ENCODE results near the gene OTUB1. TPM values are rescaled to one million over a fixed set of nuclear protein-coding genes. Genes with fewer than 3 reads are reported as not detected.

The OTUB1 gene
- total RNA-seq, 1 experiment from 2014 or later = 62.8 TPM

DNA sequence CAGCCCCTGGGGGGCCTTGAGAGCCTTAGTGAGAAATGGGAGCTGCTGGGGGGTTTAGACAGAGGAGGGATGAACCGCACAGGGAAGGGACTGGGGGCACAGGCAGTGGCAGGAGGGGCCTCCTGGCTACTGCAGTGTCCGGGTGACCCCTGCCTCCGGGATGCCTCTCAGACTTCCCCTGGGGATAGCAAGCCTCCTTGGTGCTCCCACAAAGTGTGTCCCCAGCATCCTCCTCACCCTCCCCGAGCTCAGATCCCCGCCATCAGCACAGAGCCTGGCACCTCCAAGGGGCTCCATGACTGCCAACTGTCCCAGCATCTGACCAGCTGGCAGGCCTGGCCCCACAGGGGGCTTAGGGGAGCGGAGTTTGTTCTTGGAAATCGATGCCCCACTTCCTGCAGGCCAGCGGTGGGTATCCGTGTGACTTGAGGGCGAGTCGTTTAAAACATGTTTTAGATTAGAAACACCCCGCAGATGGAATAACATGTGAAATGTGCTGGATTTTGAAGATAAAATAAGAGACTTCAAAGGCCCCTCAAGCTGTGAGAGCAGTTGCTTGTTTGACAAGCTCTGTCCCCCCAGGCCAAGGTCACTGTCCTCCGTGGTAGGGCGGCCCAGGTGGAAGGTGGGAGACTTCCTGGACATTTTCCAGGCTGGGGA lies 36.0 kb downstream of the OTUB1 start:
- no peak for DNase-seq (ENCODE audit: low read depth)

DNA sequence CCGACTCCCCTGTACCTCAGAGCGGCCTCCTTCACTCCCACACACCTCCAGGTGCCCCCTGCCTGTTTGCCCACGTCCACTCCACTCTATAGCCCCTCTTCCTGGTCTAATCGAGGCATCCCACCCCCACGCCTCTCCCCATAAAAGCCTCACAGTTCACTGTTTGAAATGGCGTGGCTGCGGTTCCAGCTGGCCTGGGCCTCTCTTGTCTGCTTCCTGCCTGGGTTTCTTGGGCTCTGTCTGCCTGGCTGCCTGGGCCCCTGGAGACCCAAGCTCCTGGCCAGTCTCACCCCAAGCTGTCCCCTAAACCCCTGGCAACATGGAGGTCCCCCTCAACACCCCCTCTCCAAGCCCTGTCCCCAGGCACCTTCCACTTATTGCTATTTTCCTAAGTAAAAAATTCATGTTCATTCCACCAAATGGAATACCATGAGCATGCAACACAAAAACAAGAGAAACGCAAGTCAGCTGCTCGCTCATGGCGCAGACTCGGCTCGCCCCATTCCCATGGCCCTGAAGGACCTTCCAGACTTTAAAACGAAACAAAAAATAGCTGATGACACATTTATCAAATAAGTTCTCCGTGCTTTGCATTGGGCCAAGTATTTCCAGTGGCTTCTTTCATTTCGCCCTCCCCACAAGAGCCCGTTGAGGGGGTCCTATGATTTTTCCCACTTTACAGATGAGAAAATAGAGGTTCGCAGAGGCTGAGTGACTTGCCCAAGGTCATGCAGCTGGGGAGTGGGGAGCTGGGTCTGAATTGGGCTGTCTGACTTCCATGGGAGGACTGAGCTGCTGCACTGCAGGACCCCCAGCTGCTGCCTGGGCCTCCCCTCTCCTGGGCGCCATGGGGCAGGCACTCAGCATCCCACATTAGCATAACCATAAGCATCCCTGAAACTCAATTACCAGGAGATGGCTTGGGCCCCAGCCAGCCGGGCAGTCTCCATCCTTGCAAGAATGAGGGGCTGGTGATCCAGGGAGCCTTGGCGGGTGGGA lies 37.8 kb downstream of the OTUB1 start:
- no peak for DNase-seq (ENCODE audit: low read depth)

- no peak for DNase-seq (ENCODE audit: low read depth)
Measured at GRCh38 chr11:64025205-64025604, 39.0 kb downstream of the OTUB1 start.

- no peak for DNase-seq (ENCODE audit: low read depth)
Measured at GRCh38 chr11:64026575-64027205, 40.5 kb downstream of the OTUB1 start.

DNA sequence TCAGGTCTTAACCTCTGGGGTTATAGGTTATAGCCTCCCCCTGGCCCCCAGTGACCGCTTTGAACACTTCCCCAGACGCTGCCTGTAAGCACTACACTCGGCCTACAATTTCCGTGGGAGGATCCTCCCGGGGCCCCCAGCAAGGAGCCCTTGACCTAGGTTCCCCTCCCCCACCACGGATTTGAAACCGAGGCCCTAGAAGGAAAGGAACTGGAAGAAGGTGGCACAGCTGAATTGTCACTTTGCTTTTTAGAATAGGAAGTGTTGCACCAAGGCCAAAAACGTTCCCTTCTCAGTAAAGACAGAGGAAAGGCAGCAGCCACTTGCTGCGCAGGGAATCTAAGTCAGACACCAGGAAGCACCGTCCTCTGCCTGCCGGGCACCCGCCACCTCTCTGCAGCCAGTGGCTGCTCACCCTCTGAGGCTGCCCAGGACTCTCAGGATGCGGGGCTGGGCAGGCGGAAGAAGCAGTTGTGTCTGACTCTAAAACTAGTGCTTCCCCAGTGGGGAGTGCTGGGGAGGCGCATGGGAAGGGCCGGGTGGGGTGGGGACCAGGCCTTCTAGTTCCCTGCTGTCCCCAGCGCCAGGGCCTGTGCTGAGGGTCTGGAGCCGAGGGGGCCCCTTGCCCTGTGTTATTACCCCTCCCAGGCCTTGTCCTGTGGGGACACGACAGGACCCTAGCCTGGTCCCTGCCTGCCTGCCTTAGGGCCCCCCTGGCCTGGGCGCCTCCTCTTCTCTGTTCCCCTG lies 41.6 kb downstream of the OTUB1 start:
- DNase-seq (ENCODE audit: low read depth) = no peak

- DNase-seq (ENCODE audit: low read depth) = no peak
Measured at GRCh38 chr11:64028398-64029115, 42.3 kb downstream of the OTUB1 start.

GRCh38 chr11:64029773-64030172 lies 43.5 kb downstream of the OTUB1 start:
- no peak for DNase-seq (ENCODE audit: low read depth)

DNA sequence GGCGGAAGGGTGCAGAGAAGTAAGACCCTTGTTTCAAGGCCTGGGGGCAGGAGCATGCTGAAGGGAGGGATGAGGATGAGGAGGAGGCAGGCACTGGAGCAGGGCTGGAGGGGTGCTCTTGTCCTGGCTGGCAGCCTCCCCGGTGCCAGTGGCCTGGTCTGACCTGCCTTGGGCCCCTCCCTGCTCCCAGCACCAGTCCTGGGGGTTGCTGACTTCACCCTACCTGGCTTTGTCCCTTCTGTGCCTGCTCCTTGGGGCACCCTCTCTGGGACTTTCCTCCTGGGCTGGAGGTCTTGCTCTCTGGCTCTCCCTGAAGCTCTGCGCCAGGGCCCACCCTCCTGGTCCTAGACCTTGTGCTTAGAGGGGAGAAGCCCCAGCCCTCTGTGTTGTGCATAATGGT lies 44.8 kb downstream of the OTUB1 start:
- DNase-seq (ENCODE audit: low read depth) = no peak

- DNase-seq (ENCODE audit: low read depth) = peak; percentile 73
Measured at GRCh38 chr11:64032050-64032449, 45.8 kb downstream of the OTUB1 start.

DNA sequence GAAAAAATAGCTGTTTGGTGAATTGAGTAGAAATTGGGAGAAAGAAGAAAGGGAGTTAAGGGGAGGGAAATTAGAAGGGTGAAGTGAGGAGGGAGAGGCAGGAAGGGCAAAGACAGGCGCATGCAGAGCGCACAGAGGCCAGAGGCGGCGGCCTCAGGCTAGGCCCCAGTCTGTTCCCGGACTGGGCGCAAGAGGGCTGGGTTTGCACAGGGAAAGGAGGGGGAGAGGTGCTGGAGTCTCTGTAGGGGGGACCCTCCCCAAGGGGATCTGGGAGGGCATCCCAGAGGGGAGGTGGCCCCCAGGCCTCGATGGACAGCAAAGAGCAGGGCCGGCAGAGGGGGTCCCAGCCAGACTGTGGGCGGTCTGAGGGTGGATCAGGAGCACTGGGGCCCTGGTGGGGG lies 48.2 kb downstream of the OTUB1 start:
- DNase-seq (ENCODE audit: low read depth) = no peak

DNA sequence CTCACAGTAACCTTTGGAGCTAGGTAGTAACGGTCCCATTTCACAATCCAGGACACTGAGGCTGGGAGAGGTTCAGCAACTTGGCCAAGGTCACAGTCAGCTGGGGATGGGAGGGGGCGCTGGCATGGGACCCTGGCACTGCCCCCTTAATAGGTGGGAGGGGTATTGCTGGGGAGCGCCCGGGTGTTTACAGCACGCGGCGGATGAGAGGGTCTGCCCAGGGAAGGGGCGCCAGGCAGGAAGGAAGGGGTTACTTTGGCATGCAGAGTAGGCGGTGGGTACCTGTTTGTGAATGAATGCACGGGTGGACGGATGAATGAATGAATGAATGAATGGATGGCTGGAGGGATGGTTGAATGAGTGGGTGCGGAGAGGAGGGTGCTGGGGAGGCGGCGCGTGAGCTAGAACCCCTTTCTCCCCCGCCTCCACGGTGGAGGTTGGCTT lies 48.9 kb downstream of the OTUB1 start:
- DNase-seq (ENCODE audit: low read depth) = no peak

- no peak for DNase-seq (ENCODE audit: low read depth)
Measured at GRCh38 chr11:64035576-64035975, 49.3 kb downstream of the OTUB1 start, which contains the start of gene FLRT1. FLRT1 (plus strand) TSS chr11:64035931; CDS start chr11:64116268, 80,337 bp downstream.

DNA sequence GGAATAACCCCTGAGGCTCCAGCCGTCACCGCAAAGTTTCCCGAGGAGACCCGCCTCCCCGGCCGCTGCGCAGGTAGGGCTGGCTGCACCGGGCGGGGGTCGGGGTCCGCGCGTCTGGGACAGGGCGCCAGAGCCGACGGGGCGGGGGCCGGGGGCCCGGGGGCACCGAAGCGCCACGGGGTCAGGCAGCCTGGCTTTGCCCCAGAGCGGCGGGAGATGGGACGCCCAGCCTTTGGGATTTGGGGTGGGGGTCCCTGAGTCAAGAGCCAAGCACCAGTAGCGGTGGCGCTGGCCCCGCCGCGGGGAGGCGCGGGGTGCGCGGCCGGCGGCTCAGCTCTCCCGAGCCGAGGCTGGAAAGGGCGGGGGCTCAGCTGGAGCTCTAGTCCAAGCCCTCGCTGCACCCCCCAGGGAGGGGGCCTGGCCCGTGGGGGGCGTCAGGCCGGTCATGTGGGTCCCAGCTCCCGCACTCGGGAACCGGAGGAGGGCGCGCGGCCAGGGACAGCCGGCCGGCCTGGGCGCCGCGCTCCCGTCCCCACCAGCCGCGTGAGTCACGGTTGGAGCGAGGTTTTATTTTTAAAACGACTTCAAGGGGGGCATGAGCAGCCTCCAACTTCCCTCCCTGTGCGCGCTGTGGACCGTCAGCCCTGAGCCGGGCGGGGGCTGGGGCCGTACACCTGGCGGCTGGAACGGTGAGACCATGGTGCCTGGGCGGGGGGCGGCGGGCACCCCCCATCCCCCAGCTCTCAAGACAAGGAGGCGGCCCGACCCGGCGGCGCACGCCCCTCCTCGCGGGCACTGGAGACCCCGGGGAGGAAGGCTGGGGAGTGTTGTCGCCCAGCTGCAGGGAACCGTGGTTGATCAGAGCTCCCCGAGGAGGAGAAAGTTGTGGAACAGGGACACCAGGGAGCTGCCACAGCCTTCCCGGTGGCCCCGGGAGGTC lies 50.1 kb downstream of the OTUB1 start:
- DNase-seq (ENCODE audit: low read depth) = peak; percentile 57

DNA sequence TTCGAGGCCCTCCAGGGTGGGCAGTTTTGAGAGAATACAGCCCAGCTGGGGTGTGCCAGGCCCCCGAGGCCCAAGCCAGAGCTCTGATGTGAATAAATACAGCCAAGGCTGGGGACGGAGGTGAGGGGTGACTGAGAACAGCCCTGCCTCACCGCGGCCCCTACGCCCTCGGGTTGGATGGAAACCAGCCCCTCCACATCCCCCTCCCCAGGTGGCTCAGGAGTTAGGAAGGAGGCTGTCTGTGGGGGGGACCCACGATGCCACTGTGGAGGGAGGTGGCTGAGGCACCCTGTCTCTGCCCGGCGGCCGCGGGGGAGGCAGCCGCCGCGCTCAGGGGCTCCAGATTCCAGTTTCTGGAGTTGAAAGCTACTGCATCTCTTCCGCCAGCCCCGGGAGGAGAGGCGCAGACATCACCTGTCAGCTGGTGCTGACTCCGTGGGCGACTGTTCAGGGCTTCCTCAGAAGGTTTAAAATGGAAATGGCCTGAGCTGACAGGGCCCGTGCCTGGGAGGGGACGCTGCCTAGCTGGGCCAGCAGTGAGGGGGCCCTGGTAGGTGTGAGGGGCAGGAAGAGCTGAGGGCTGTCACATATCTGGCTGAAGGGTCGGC lies 50.9 kb downstream of the OTUB1 start:
- no peak for DNase-seq (ENCODE audit: low read depth)

DNA sequence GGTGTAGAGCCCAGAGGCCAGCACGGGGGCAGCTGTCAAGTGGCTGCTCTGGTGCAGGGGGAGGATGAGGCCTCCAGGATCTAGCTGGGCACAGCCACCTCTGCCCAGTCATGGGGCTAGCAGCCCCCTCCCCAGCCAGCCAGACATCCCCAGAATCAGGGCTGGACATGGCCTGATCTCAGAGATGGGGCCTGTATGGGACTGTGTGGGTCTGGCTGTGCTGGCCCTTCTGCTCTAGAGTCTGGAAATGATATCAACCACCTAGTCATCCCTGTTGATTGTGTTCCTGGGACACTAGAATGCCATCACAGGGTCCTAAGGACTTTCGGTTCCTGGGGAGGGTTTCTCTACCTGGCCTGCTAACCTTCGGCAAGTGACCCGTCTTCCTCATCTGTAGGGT lies 52.3 kb downstream of the OTUB1 start:
- no peak for DNase-seq (ENCODE audit: low read depth)

DNA sequence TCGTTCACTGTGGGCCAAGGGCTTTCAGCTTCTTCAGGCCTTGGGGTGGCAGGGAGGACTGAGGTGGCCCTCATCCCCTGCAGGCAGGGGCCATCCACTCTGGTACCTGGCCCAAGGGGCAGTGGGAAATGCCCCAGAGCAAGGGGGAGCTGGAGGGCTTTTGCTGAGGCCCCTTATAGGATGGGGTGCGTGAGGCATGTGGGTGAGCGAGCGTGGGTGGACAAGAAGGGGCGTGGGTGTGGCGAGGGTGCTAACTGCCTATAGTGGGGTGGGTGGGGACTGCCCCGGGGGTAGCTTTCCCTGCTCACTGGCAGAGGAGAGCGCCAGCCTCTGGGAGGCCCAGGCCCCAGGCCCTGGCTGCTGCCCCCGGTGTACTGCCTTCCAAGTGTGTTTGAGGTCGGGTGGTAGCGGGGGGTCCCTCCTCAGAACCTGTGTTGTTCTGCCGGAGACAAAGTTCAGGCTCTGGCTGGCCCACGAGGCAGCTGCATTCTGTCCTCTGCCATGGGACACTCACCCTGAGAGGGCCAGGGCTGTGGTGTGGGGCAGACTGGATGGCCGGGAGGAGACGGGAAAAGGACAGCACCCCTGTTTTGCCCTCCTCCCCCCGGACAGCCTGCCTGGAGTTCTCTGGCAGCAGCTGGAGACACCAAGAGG lies 52.9 kb downstream of the OTUB1 start:
- DNase-seq (ENCODE audit: low read depth) = no peak

DNA sequence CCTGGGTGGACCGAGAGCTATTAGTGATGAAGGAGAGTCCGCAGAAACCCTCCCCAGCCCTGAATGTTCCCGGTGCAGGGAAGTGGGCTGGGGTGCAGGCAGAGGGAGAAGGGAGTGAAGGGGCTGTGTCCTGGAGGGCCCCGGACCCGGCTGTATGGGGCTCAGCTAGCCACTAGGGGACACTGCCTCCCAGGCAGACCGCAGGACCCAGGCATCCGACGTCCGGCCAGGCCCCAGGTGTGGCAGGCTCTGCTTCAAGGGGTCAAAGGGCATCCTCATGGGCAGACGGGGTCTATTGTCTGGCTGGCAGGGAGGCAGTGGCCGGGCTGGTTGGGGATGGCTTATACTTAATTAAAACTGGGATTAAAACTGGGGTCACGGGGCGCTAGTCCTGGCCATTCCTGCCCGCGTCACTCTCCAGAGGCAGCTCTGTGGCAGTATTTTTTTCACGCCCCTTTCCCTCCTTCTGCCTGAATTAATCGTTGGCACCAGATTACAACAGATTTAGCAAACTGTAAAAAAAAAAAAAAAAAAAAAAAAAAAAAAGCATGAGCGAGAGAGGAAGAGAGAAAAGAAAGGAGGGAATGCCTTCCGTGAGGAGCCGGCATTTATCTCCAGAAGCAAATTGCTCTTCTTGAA lies 54.6 kb downstream of the OTUB1 start:
- no peak for DNase-seq (ENCODE audit: low read depth)

GRCh38 chr11:64041846-64042245 lies 55.6 kb downstream of the OTUB1 start:
- no peak for DNase-seq (ENCODE audit: low read depth)
